GM21619 (cell line): ENCODE measurements around the gene ATXN7L3.

Experiments used
- ATAC-seq: cut with Tn5 transposase; IDR thresholded peaks from one replicate; pipeline ENCODE4 v1.9.1; 2021; ENCODE audit not compliant: unreplicated experiment

Gene ATXN7L3

GRCh38 chr17:44203731-44204440 lies 4.2 kb upstream of the ATXN7L3 start:
- ATAC-seq: no peak

GRCh38 chr17:44202756-44203155 lies 3.1 kb upstream of the ATXN7L3 start:
- ATAC-seq: no peak

GRCh38 chr17:44200478-44201155 lies 933 bp upstream of the ATXN7L3 start:
- peak; percentile 11 for ATAC-seq

GRCh38 chr17:44198721-44199552 lies 747 bp downstream of the ATXN7L3 start:
- ATAC-seq: peak; percentile 20

- ATAC-seq: no peak
These were observed 1.5 kb downstream of the ATXN7L3 start for GRCh38 chr17:44197980-44198720.

- ATAC-seq: no peak
These were observed 2.6 kb downstream of the ATXN7L3 start for GRCh38 chr17:44197107-44197506.

- ATAC-seq: no peak
These were observed 6.2 kb downstream of the ATXN7L3 start for GRCh38 chr17:44193326-44194084.

GRCh38 chr17:44192750-44193149 lies 6.9 kb downstream of the ATXN7L3 start:
- ATAC-seq: no peak

GRCh38 chr17:44191941-44192496 lies 7.7 kb downstream of the ATXN7L3 start:
- no peak for ATAC-seq

- no peak for ATAC-seq
These were observed 8.3 kb downstream of the ATXN7L3 start for GRCh38 chr17:44191369-44191768.

GRCh38 chr17:44190481-44190880 lies 9.2 kb downstream of the ATXN7L3 start:
- no peak for ATAC-seq

GRCh38 chr17:44188576-44189403 lies 10.9 kb downstream of the ATXN7L3 start:
- ATAC-seq: no peak

- ATAC-seq: peak; percentile 39
These were observed 12.4 kb downstream of the ATXN7L3 start for GRCh38 chr17:44187131-44187899.

- ATAC-seq: peak; percentile 86
These were observed 13.2 kb downstream of the ATXN7L3 start, which contains the start of gene TMUB2 for GRCh38 chr17:44186307-44187130. Gene TMUB2, plus strand, starts transcription at chr17:44186972. Its CDS starts 737 bp downstream, at chr17:44187709.

- no peak for ATAC-seq
These were observed 15.4 kb downstream of the ATXN7L3 start for GRCh38 chr17:44184212-44184810.

GRCh38 chr17:44183024-44183423 lies 16.7 kb downstream of the ATXN7L3 start:
- no peak for ATAC-seq

GRCh38 chr17:44178133-44178532 lies 21.6 kb downstream of the ATXN7L3 start:
- no peak for ATAC-seq
